H1 (cell line): ENCODE measurements around the gene LTBP3. TPM values are rescaled to one million over a fixed set of nuclear protein-coding genes. Genes with fewer than 3 reads are reported as not detected.

Experiments
- CTCF ChIA-PET: fragments of 300-600 bp; sonication (Branson Sonifier 250); formaldehyde crosslinking; loops from one replicate; lab custom pipeline; 2021; ENCODE audit not compliant: partially characterized antibody; lab: Charles Lee
- POLR2A ChIA-PET: fragments of 300-600 bp; sonication (Branson Sonifier 250); formaldehyde crosslinking; loops from one replicate; lab custom pipeline; 2021; ENCODE audit warnings: inconsistent platforms; ENCODE audit not compliant: partially characterized antibody; lab: Charles Lee
- DNase-seq, 2 experiments: peaks; one replicate each; pipeline versions ENCODE4 v3.0.0 to v3.0.0-alpha.2; 2010 to 2022; ENCODE audit warnings: low spot score in 2 of 2, low read depth in 1 of 2, mixed read lengths in 1 of 2
- FAIRE-seq: peaks from 2 replicates; lab custom pipeline; 2011; peaks lifted over from hg19 to GRCh38; lab: Jason Lieb, UNC
- H2AFZ ChIP-seq: 2 replicates; pipeline ENCODE4 v1.8.1; 2012; ENCODE audit warnings: low read length, inconsistent platforms
- H2AK5ac ChIP-seq: 2 replicates; pipeline ENCODE4 v1.6.1; 2013; ENCODE audit warnings: low read depth, low read length
- H2BK120ac ChIP-seq: replicated peaks from 2 replicates; pipeline ENCODE3; 2013; ENCODE audit warnings: low read depth, low read length, inconsistent platforms
- H2BK12ac ChIP-seq: 2 replicates; pipeline ENCODE4 v1.6.1; 2013; ENCODE audit warnings: low read depth, low read length
- H2BK15ac ChIP-seq: 2 replicates; pipeline ENCODE4 v1.6.1; 2013; ENCODE audit warnings: low read length
- H2BK20ac ChIP-seq: 2 replicates; pipeline ENCODE4 v1.6.1; 2013; ENCODE audit warnings: low read length
- H2BK5ac ChIP-seq: 2 replicates; pipeline ENCODE4 v1.6.1; 2013; ENCODE audit warnings: low read depth, low read length
- H3K14ac ChIP-seq: 2 replicates; pipeline ENCODE4 v1.6.1; 2013; ENCODE audit warnings: inconsistent platforms; ENCODE audit not compliant: insufficient read length
- H3K18ac ChIP-seq: 2 replicates; pipeline ENCODE4 v1.6.1; 2013; ENCODE audit warnings: low read length; ENCODE audit errors: extremely low read depth
- H3K23ac ChIP-seq: 2 replicates; pipeline ENCODE4 v1.6.1; 2013; ENCODE audit warnings: inconsistent platforms; ENCODE audit not compliant: insufficient read length
- H3K23me2 ChIP-seq: 2 replicates; pipeline ENCODE4 v1.6.1; 2013; ENCODE audit warnings: low read depth, low read length
- H3K27ac ChIP-seq: 2 replicates; pipeline ENCODE4 v1.6.1; 2011; ENCODE audit warnings: low read depth, low read length, inconsistent platforms
- H3K27me3 ChIP-seq, 4 experiments: replicated peaks in 1 of 4; 1 replicate in 1 of 4; 2 replicates in 3 of 4; pipeline versions ENCODE4 v1.6.1 to v1.8.1; 2011 to 2013; ENCODE audit warnings: low read length in 3 of 4, mild to moderate bottlenecking in 3 of 4, inconsistent platforms in 2 of 4, mixed read lengths in 2 of 4, moderate library complexity in 1 of 4; ENCODE audit not compliant: control insufficient read depth in 3 of 4, insufficient read depth in 3 of 4; ENCODE audit errors: extremely low read depth in 1 of 4
- H3K36me3 ChIP-seq, 4 experiments: 2 replicates each; pipeline versions ENCODE4 v1.6.1 to v1.8.1; 2011 to 2013; ENCODE audit warnings: mild to moderate bottlenecking in 4 of 4, low read length in 3 of 4, moderate library complexity in 2 of 4, control low read depth in 1 of 4, inconsistent platforms in 1 of 4; ENCODE audit not compliant: insufficient read depth in 4 of 4, control insufficient read depth in 2 of 4
- H3K4ac ChIP-seq: replicated peaks from 2 replicates; pipeline ENCODE3; 2013; ENCODE audit warnings: low read length, low read depth, mixed read lengths, inconsistent platforms; ENCODE audit not compliant: insufficient read length
- H3K4me1 ChIP-seq, 4 experiments: replicated peaks in 1 of 4; 1 replicate in 1 of 4; 2 replicates in 3 of 4; pipeline versions ENCODE4 v1.6.1 to v1.8.1; 2011 to 2013; ENCODE audit warnings: low read length in 3 of 4, inconsistent platforms in 2 of 4, mixed read lengths in 1 of 4; ENCODE audit not compliant: insufficient read depth in 4 of 4, control insufficient read depth in 3 of 4
- H3K4me2 ChIP-seq, 2 experiments: 2 replicates each; pipeline versions ENCODE4 v1.6.1 to v1.8.1; 2011 to 2013; ENCODE audit warnings: low read depth in 2 of 2, low read length in 2 of 2, control low read depth in 1 of 2, inconsistent platforms in 1 of 2, mild to moderate bottlenecking in 1 of 2; ENCODE audit not compliant: insufficient read depth in 1 of 2
- H3K4me3 ChIP-seq, 4 experiments: fragments of 200-600, 300-600 bp in 1 of 4; sonication (generic), shearing (Covaris generic), sonication (Bioruptor Twin) in 1 of 4; 2 replicates each; pipeline versions ENCODE4 v1.5.1 to v1.8.1; 2011 to 2016; ENCODE audit warnings: low read length in 4 of 4, low read depth in 3 of 4, control low read depth in 2 of 4, inconsistent platforms in 2 of 4, mild to moderate bottlenecking in 2 of 4, mixed read lengths in 1 of 4, moderate library complexity in 1 of 4; ENCODE audit not compliant: insufficient read depth in 2 of 4; ENCODE audit errors: extremely low read depth in 1 of 4
- H3K56ac ChIP-seq: replicated peaks from 2 replicates; pipeline ENCODE3; 2013; ENCODE audit warnings: low read depth, mild to moderate bottlenecking, mixed read lengths, low read length, inconsistent platforms; ENCODE audit not compliant: insufficient read length
- H3K79me1 ChIP-seq: 2 replicates; pipeline ENCODE4 v1.6.1; 2013; ENCODE audit warnings: low read depth, low read length, control low read depth
- H3K79me2 ChIP-seq, 2 experiments: 2 replicates each; pipeline versions ENCODE4 v1.6.1 to v1.8.1; 2012 to 2013; ENCODE audit warnings: low read length in 2 of 2, mild to moderate bottlenecking in 2 of 2, inconsistent platforms in 1 of 2; ENCODE audit not compliant: insufficient read depth in 2 of 2, control insufficient read depth in 1 of 2
- H3K9ac ChIP-seq, 4 experiments: replicated peaks in 1 of 4; 1 replicate in 1 of 4; 2 replicates in 3 of 4; pipeline versions ENCODE4 v1.6.1 to v1.8.1; 2011 to 2013; ENCODE audit warnings: low read depth in 3 of 4, low read length in 3 of 4, control low read depth in 2 of 4, mild to moderate bottlenecking in 2 of 4, moderate library complexity in 2 of 4, inconsistent platforms in 1 of 4; ENCODE audit errors: extremely low read depth in 1 of 4
- H3K9me3 ChIP-seq, 2 experiments: 2 replicates each; pipeline versions ENCODE4 v1.6.1 to v1.8.1; 2012 to 2013; ENCODE audit warnings: mild to moderate bottlenecking in 2 of 2, moderate library complexity in 2 of 2, control low read depth in 1 of 2, inconsistent platforms in 1 of 2, low read depth in 1 of 2, low read length in 1 of 2, mixed read lengths in 1 of 2; ENCODE audit not compliant: insufficient read depth in 2 of 2
- H4K20me1 ChIP-seq, 2 experiments: replicated peaks in 1 of 2; 2 replicates each; pipeline versions ENCODE3 to v1.8.1; 2011 to 2013; ENCODE audit warnings: inconsistent platforms in 2 of 2, low read length in 2 of 2, mild to moderate bottlenecking in 1 of 2; ENCODE audit not compliant: insufficient read depth in 2 of 2, control insufficient read depth in 1 of 2
- H4K5ac ChIP-seq: 2 replicates; pipeline ENCODE4 v1.6.1; 2013; ENCODE audit warnings: low read length, low read depth, mixed read lengths, inconsistent platforms; ENCODE audit not compliant: insufficient read length
- H4K8ac ChIP-seq: 2 replicates; pipeline ENCODE4 v1.8.0; 2013; ENCODE audit warnings: mild to moderate bottlenecking, moderate library complexity, low read length, inconsistent platforms; ENCODE audit not compliant: insufficient read depth; ENCODE audit errors: extremely low read depth
- H4K91ac ChIP-seq: replicated peaks from 2 replicates; pipeline ENCODE3; 2013; ENCODE audit warnings: low read length, mixed read lengths, inconsistent platforms; ENCODE audit not compliant: insufficient read length
- BCL11A ChIP-seq, 2 experiments: IDR thresholded peaks; one replicate each; pipeline ENCODE4 v1.6.1; 2011; ENCODE audit warnings: low read depth in 2 of 2, low read length in 2 of 2, mild to moderate bottlenecking in 2 of 2
- BRCA1 ChIP-seq: IDR thresholded peaks from 2 replicates; pipeline ENCODE4 v1.6.1; 2012; ENCODE audit warnings: low read depth, low read length, improper control_type of control experiment
- CBX8 ChIP-seq: fragments of 300-800, 300-1000 bp; sonication (generic); IDR thresholded peaks from 2 replicates; pipeline ENCODE4 v1.7.1; 2016; ENCODE audit warnings: low read depth, low read length, borderline replicate concordance
- EP300 ChIP-seq, 2 experiments: IDR thresholded peaks; 1 replicate in 1 of 2; 2 replicates in 1 of 2; pipeline ENCODE4 v1.6.1; 2011 to 2012; ENCODE audit warnings: low read depth in 2 of 2, low read length in 2 of 2, mild to moderate bottlenecking in 2 of 2, borderline replicate concordance in 1 of 2, inconsistent platforms in 1 of 2, moderate library complexity in 1 of 2
- GTF2F1 ChIP-seq: IDR thresholded peaks from 2 replicates; pipeline ENCODE4 v1.6.1; 2012; ENCODE audit warnings: low read depth, low read length, improper control_type of control experiment, borderline replicate concordance
- RAD21 ChIP-seq, 2 experiments: IDR thresholded peaks in 1 of 2; conservative IDR thresholded peaks in 1 of 2; 2 replicates each; pipeline ENCODE4 v1.6.1; 2011; ENCODE audit warnings: low read depth in 2 of 2, low read length in 2 of 2, improper control_type of control experiment in 1 of 2, inconsistent platforms in 1 of 2, mild to moderate bottlenecking in 1 of 2, moderate library complexity in 1 of 2
- SIN3A ChIP-seq, 2 experiments: IDR thresholded peaks in 1 of 2; conservative IDR thresholded peaks in 1 of 2; 2 replicates each; pipeline ENCODE4 v1.6.1; 2011 to 2012; ENCODE audit warnings: low read length in 2 of 2, improper control_type of control experiment in 1 of 2, low read depth in 1 of 2, mild to moderate bottlenecking in 1 of 2
- TAF7 ChIP-seq: optimal IDR thresholded peaks from 2 replicates; pipeline ENCODE3; 2011; ENCODE audit warnings: low read depth, mild to moderate bottlenecking, inconsistent platforms, low read length, moderate library complexity, borderline replicate concordance
- TCF12 ChIP-seq: IDR thresholded peaks from 2 replicates; pipeline ENCODE4 v1.6.1; 2011; ENCODE audit warnings: low read depth, mild to moderate bottlenecking, low read length
- WGBS, 2 experiments: shearing (Covaris generic) in 1 of 2; methylation state at CpG; one replicate each; pipeline versions ENCODE4 v1.1.6 to v1.1.7; 2013 to 2015; ENCODE audit warnings: low lambda C conversion rate in 2 of 2, mixed read lengths in 2 of 2, inconsistent platforms in 1 of 2, low coverage in 1 of 2, missing lambda C conversion rate in 1 of 2; ENCODE audit not compliant: insufficient replicate concordance in 2 of 2, insufficient coverage in 1 of 2, insufficient read length in 1 of 2; ENCODE audit errors: extremely low coverage in 1 of 2, missing lambda C conversion rate in 1 of 2; 5-methylcytosine and 5-hydroxymethylcytosine counted together
- polyA plus RNA-seq, 7 experiments: library from polyadenylated mRNA; depleted of rRNA in 3 of 7; stranded (reverse) in 5 of 7; unstranded in 2 of 7; fragments of >200 nt in 5 of 7; fragments of 200-250 nt in 2 of 7; gene quantifications; 1 replicate in 5 of 7; 2 replicates in 1 of 7; 4 replicates in 1 of 7; pipeline versions ENCODE4 v1.2.1 to v1.2.3, GENCODE V29; 2011 to 2013; ENCODE audit warnings: missing spikeins in 2 of 7, mixed read lengths in 2 of 7
- total RNA-seq: library from RNA; stranded (reverse); fragmentation: NEBNext Ultra II Directional; extraction: Animal tissue kit (Norgen Biotek cat#: 25700); gene quantifications from 2 replicates; pipeline ENCODE4 v1.2.1, GENCODE V29; 2021

The LTBP3 gene
- total and polyA plus RNA-seq, 2 of the 8 experiments (the other 6 are each of a cell fraction or from before 2014, with no cell fraction given): 12.8 to 17.8 TPM

GRCh38 chr11:65545853-65546216 is 12.3 kb downstream of the LTBP3 start:
- no peak overlapping the region for H3K4ac ChIP-seq
- no peaks in the 10 kb centered on the region for H3K79me2 ChIP-seq
- FAIRE-seq (no peak), DNase-seq (no peak)
- no peak overlapping the region for H3K14ac ChIP-seq
- 34% methylated on average over 4 of the region's 4 CpGs; no CpG with 5 or more reads in 1 of the 2 experiments for WGBS, 2 experiments
- no peak overlapping the region for H4K8ac ChIP-seq
- H2BK20ac ChIP-seq: no peak overlapping the region
- H3K79me1 ChIP-seq: no peaks in the 10 kb centered on the region
- ChIA-PET CTCF (interaction anchor here (0.6 to 10.5 kb wide), 7 partner anchors 8 to 215 kb away, joined by 3 to 284 read pairs (median 5); partner anchors contain the start of genes FAM89B, LTBP3 and ZNRD2), POLR2A (interaction anchor here (1.2 to 1.5 kb wide), 4 partner anchors 11 to 46 kb away, joined by 3 to 5 read pairs (median 4); no protein-coding TSS in a partner anchor)
- H2BK15ac ChIP-seq: no peak overlapping the region
- H3K9ac ChIP-seq: no peak overlapping the region
- peak overlapping the region; percentile 84 to 93 for H3K4me2 ChIP-seq
- H3K4me1 ChIP-seq: peaks cover 0 to 4% (median 3%) of the 10 kb centered on the region in 4 experiments; a peak in 3 of 7 replicates
- TF ChIP-seq BCL11A (IDR thresholded peaks at IDR 0.05; ENCODE audit: low read depth in 2 of 2, low read length in 2 of 2): no peak
- TF ChIP-seq TCF12: no peak
- no peak for TF ChIP-seq TAF7
- TF ChIP-seq BRCA1: no peak
- no peak for TF ChIP-seq CBX8
- TF ChIP-seq RAD21 (IDR thresholded peaks at IDR 0.05 in 1 of 2, conservative IDR thresholded peaks at IDR 0.05 in 1 of 2; ENCODE audit: low read depth in 2 of 2, low read length in 2 of 2): no peak
- no peak for TF ChIP-seq GTF2F1
- TF ChIP-seq SIN3A (conservative IDR thresholded peaks at IDR 0.05 in 1 of 2, IDR thresholded peaks at IDR 0.05 in 1 of 2; ENCODE audit: low read depth in 1 of 2, low read length in 2 of 2): no peak
- TF ChIP-seq EP300 (IDR thresholded peaks at IDR 0.05; ENCODE audit: borderline replicate concordance in 1 of 2, low read depth in 2 of 2, low read length in 2 of 2): no peak
- peaks cover 0 to 7% of the 10 kb centered on the region in 2 experiments for H4K20me1 ChIP-seq
- no peak overlapping the region for H2BK12ac ChIP-seq
- no peak overlapping the region for H2BK5ac ChIP-seq
- H3K23ac ChIP-seq: no peak overlapping the region
- no peak overlapping the region for H3K18ac ChIP-seq
- no peaks in the 10 kb centered on the region for H3K9me3 ChIP-seq
- no peak overlapping the region for H4K5ac ChIP-seq
- H3K36me3 ChIP-seq: no peaks in the 10 kb centered on the region
- no peak overlapping the region for H2AK5ac ChIP-seq
- H3K56ac ChIP-seq: no peak overlapping the region
- no peak overlapping the region for H2AFZ ChIP-seq
- H3K23me2 ChIP-seq: peaks cover 7% of the 10 kb centered on the region; the same call in 1 of the 2 replicates
- no peak overlapping the region for H2BK120ac ChIP-seq
- peaks cover 4 to 46% (median 35%) of the 10 kb centered on the region in 4 experiments for H3K27me3 ChIP-seq
- H3K27ac ChIP-seq: no peak overlapping the region
- H3K4me3 ChIP-seq: peak overlapping the region; percentile 28 to 68 (median 50); a peak in 6 of 8 replicates
- H4K91ac ChIP-seq: no peak overlapping the region
